ENCODE measurements around the gene CST5. TPM values are rescaled to one million over a fixed set of nuclear protein-coding genes. Genes with fewer than 3 reads are reported as not detected.
A peak's percentile ranks its signal among the peaks of the same experiment; 100 is the strongest.
"Not testable (repeated sequence)": the region's sequence is repeated elsewhere in the genome, so short reads cannot be mapped to it uniquely, and the experiment has no call there.

CST5 gene
- total RNA-seq, 2 experiments from 2014 or later = not detected

- DNase-seq (no peak), ATAC-seq (ENCODE audit: poor library complexity) (no peak)
- Histone ChIP-seq H3K9me3 (ENCODE audit: control insufficient read depth in 1 of 2, insufficient read depth in 1 of 2, low read length in 2 of 2) (peaks cover 0 to 8% of the 10 kb centered on the region in 2 experiments), H3K4me3 (ENCODE audit: low read length) (no peak overlapping the region), H3K4me1 (ENCODE audit: insufficient read depth, low read length) (no peaks in the 10 kb centered on the region), H3K27ac (ENCODE audit: low read depth in 1 of 2, low read length in 2 of 2) (no peak overlapping the region), H3K27me3 (ENCODE audit: control insufficient read depth in 1 of 2, insufficient read depth in 2 of 2, low read length in 2 of 2) (peaks cover 0 to 5% of the 10 kb centered on the region in 2 experiments), H3K36me3 (ENCODE audit: insufficient read depth, low read length) (no peaks in the 10 kb centered on the region)
- Mint-ChIP-seq H3K27me3 (peaks cover 4% of the 10 kb centered on the region), H3K4me3 (no peak overlapping the region), H3K36me3 (ENCODE audit: low read depth) (peaks cover 13% of the 10 kb centered on the region), H3K4me1 (ENCODE audit: low read depth) (peaks cover 12% of the 10 kb centered on the region), H3K27ac (no peak overlapping the region), H3K9me3 (peaks cover 16% of the 10 kb centered on the region)
- CTCF ChIA-PET = no interaction called here
- POLR2A ChIA-PET = no interaction called here
- intact Hi-C loops (cut with DNase I, micrococcal nuclease) = no loop called here
- no peak for TF ChIP-seq CTCF (IDR thresholded peaks at IDR 0.05)
These were observed 30.7 kb upstream of the CST5 start for GRCh38 chr20:23910210-23910609.

GRCh38 chr20:23909390-23909789, 29.8 kb upstream of the CST5 start:
- DNase-seq = no peak
- Mint-ChIP-seq H3K4me1 (ENCODE audit: low read depth) (peaks cover 12% of the 10 kb centered on the region), H3K4me3 (no peak overlapping the region), H3K36me3 (ENCODE audit: low read depth) (peaks cover 20% of the 10 kb centered on the region), H3K27me3 (peaks cover 4% of the 10 kb centered on the region), H3K27ac (no peak overlapping the region), H3K9me3 (peaks cover 23% of the 10 kb centered on the region)
- ChIA-PET CTCF (no interaction called here), POLR2A (no interaction called here)
- H3K27ac ChIP-seq (ENCODE audit: low read depth in 1 of 2, low read length in 2 of 2) = no peak overlapping the region
- peaks cover 0 to 5% of the 10 kb centered on the region in 2 experiments for H3K27me3 ChIP-seq (ENCODE audit: control insufficient read depth in 1 of 2, insufficient read depth in 2 of 2, low read length in 2 of 2)
- intact Hi-C loops (cut with DNase I, micrococcal nuclease) = no loop called here
- H3K36me3 ChIP-seq (ENCODE audit: insufficient read depth, low read length) = no peaks in the 10 kb centered on the region
- no peak for TF ChIP-seq CTCF (IDR thresholded peaks at IDR 0.05)
- H3K4me3 ChIP-seq (ENCODE audit: low read length) = no peak overlapping the region
- no peak for ATAC-seq (ENCODE audit: poor library complexity)
- peaks cover 0 to 8% of the 10 kb centered on the region in 2 experiments for H3K9me3 ChIP-seq (ENCODE audit: control insufficient read depth in 1 of 2, insufficient read depth in 1 of 2, low read length in 2 of 2)
- no peaks in the 10 kb centered on the region for H3K4me1 ChIP-seq (ENCODE audit: insufficient read depth, low read length)

- Histone ChIP-seq H3K4me3 (ENCODE audit: low read length) (no peak overlapping the region), H3K36me3 (ENCODE audit: insufficient read depth, low read length) (no peaks in the 10 kb centered on the region), H3K27me3 (ENCODE audit: control insufficient read depth in 1 of 2, insufficient read depth in 2 of 2, low read length in 2 of 2) (peaks cover 0 to 2% of the 10 kb centered on the region in 2 experiments), H3K27ac (ENCODE audit: low read depth in 1 of 2, low read length in 2 of 2) (no peak overlapping the region), H3K4me1 (ENCODE audit: insufficient read depth, low read length) (peaks cover 2% of the 10 kb centered on the region), H3K9me3 (ENCODE audit: control insufficient read depth in 1 of 2, insufficient read depth in 1 of 2, low read length in 2 of 2) (peaks cover 6 to 17% of the 10 kb centered on the region in 2 experiments)
- Mint-ChIP-seq H3K27ac (no peak overlapping the region), H3K36me3 (ENCODE audit: low read depth) (peaks cover 31% of the 10 kb centered on the region), H3K27me3 (no peaks in the 10 kb centered on the region), H3K4me3 (no peak overlapping the region), H3K9me3 (peaks cover 28% of the 10 kb centered on the region), H3K4me1 (ENCODE audit: low read depth) (peaks cover 25% of the 10 kb centered on the region)
- ChIA-PET POLR2A (no interaction called here), CTCF (no interaction called here)
- DNase-seq (no peak), ATAC-seq (ENCODE audit: poor library complexity) (no peak)
- no peak for TF ChIP-seq CTCF (IDR thresholded peaks at IDR 0.05)
- intact Hi-C loops (cut with DNase I, micrococcal nuclease) = no loop called here
These were observed 28.0 kb upstream of the CST5 start for GRCh38 chr20:23907579-23907978.

- H3K4me3 ChIP-seq (ENCODE audit: low read length) = peak overlapping the region; percentile 34
- H3K4me3 Mint-ChIP-seq = peak overlapping the region; percentile 85
- H3K27me3 ChIP-seq (ENCODE audit: control insufficient read depth in 1 of 2, insufficient read depth in 2 of 2, low read length in 2 of 2); H3K4me1 ChIP-seq (ENCODE audit: insufficient read depth, low read length); H3K36me3 ChIP-seq (ENCODE audit: insufficient read depth, low read length); H3K9me3 ChIP-seq (ENCODE audit: control insufficient read depth in 1 of 2, insufficient read depth in 1 of 2, low read length in 2 of 2); H3K27ac ChIP-seq (ENCODE audit: low read depth in 1 of 2, low read length in 2 of 2); H3K27me3 Mint-ChIP-seq; ATAC-seq (ENCODE audit: poor library complexity); CTCF ChIA-PET: not testable (repeated sequence)
- peak overlapping the region; percentile 93 for H3K27ac Mint-ChIP-seq
- H3K9me3 Mint-ChIP-seq = peaks cover 18% of the 10 kb centered on the region
- peaks cover 45% of the 10 kb centered on the region for H3K36me3 Mint-ChIP-seq (ENCODE audit: low read depth)
- POLR2A ChIA-PET = interaction anchor here (1.0 to 1.6 kb wide), 3 partner anchors 18 to 29 kb away, joined by 3 to 4 read pairs (median 4); no protein-coding TSS in a partner anchor
- peaks cover 36% of the 10 kb centered on the region for H3K4me1 Mint-ChIP-seq (ENCODE audit: low read depth)
- intact Hi-C loops (cut with DNase I, micrococcal nuclease) = loop anchor here in 1 of 2 experiments (2.0 kb wide), 1 partner anchor 18 kb away; no protein-coding TSS in a partner anchor
- peak in 9 of 14 experiments; percentile 9 to 69 (median 38) for DNase-seq
These were observed 22.8 kb upstream of the CST5 start for GRCh38 chr20:23902396-23902795.

- POLR2A ChIA-PET; H3K27ac ChIP-seq (ENCODE audit: low read depth in 1 of 2, low read length in 2 of 2); DNase-seq; H3K4me1 Mint-ChIP-seq (ENCODE audit: low read depth); H3K4me1 ChIP-seq (ENCODE audit: insufficient read depth, low read length); H3K36me3 ChIP-seq (ENCODE audit: insufficient read depth, low read length); H3K9me3 Mint-ChIP-seq; H3K9me3 ChIP-seq (ENCODE audit: control insufficient read depth in 1 of 2, insufficient read depth in 1 of 2, low read length in 2 of 2); ATAC-seq (ENCODE audit: poor library complexity); H3K27me3 Mint-ChIP-seq; H3K4me3 ChIP-seq (ENCODE audit: low read length); H3K36me3 Mint-ChIP-seq (ENCODE audit: low read depth); H3K27me3 ChIP-seq (ENCODE audit: control insufficient read depth in 1 of 2, insufficient read depth in 2 of 2, low read length in 2 of 2); CTCF ChIA-PET; H3K27ac Mint-ChIP-seq; H3K4me3 Mint-ChIP-seq: not testable (repeated sequence)
- intact Hi-C loops (cut with DNase I, micrococcal nuclease) = loop anchor here in 1 of 2 experiments (2.0 kb wide), 1 partner anchor 46 kb away; no protein-coding TSS in a partner anchor
These were observed 11.3 kb upstream of the CST5 start for GRCh38 chr20:23890867-23891266.
